ENCODE measurements around the gene RGS11. TPM values are rescaled to one million over a fixed set of nuclear protein-coding genes. Genes with fewer than 3 reads are reported as not detected.

RGS11 gene
- total and polyA plus RNA-seq, 2 experiments from 2014 or later: 0.74 to 1.8 TPM

DNA sequence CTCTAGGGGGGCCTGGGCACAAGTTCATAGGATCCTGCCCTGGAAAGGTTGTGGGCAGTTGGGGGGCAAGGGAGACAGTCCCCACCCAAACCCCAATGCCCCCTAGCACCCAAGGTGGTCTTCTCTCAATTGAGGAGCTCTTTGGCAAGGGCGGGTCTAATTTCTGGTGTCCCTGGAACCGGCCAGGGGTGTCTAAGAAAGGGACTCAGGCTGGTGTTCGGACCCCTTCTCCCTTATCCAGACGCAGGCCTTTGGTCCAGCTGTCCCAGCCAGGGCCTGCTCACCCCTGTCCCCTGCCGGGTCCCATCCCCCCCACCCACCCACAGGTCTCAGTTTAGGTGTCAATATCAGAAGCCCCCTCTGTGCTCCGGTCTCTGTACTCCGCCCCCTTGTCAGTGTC lies 3.8 kb upstream of the RGS11 start (continued):
- TF ChIP-seq, protein P1, sequence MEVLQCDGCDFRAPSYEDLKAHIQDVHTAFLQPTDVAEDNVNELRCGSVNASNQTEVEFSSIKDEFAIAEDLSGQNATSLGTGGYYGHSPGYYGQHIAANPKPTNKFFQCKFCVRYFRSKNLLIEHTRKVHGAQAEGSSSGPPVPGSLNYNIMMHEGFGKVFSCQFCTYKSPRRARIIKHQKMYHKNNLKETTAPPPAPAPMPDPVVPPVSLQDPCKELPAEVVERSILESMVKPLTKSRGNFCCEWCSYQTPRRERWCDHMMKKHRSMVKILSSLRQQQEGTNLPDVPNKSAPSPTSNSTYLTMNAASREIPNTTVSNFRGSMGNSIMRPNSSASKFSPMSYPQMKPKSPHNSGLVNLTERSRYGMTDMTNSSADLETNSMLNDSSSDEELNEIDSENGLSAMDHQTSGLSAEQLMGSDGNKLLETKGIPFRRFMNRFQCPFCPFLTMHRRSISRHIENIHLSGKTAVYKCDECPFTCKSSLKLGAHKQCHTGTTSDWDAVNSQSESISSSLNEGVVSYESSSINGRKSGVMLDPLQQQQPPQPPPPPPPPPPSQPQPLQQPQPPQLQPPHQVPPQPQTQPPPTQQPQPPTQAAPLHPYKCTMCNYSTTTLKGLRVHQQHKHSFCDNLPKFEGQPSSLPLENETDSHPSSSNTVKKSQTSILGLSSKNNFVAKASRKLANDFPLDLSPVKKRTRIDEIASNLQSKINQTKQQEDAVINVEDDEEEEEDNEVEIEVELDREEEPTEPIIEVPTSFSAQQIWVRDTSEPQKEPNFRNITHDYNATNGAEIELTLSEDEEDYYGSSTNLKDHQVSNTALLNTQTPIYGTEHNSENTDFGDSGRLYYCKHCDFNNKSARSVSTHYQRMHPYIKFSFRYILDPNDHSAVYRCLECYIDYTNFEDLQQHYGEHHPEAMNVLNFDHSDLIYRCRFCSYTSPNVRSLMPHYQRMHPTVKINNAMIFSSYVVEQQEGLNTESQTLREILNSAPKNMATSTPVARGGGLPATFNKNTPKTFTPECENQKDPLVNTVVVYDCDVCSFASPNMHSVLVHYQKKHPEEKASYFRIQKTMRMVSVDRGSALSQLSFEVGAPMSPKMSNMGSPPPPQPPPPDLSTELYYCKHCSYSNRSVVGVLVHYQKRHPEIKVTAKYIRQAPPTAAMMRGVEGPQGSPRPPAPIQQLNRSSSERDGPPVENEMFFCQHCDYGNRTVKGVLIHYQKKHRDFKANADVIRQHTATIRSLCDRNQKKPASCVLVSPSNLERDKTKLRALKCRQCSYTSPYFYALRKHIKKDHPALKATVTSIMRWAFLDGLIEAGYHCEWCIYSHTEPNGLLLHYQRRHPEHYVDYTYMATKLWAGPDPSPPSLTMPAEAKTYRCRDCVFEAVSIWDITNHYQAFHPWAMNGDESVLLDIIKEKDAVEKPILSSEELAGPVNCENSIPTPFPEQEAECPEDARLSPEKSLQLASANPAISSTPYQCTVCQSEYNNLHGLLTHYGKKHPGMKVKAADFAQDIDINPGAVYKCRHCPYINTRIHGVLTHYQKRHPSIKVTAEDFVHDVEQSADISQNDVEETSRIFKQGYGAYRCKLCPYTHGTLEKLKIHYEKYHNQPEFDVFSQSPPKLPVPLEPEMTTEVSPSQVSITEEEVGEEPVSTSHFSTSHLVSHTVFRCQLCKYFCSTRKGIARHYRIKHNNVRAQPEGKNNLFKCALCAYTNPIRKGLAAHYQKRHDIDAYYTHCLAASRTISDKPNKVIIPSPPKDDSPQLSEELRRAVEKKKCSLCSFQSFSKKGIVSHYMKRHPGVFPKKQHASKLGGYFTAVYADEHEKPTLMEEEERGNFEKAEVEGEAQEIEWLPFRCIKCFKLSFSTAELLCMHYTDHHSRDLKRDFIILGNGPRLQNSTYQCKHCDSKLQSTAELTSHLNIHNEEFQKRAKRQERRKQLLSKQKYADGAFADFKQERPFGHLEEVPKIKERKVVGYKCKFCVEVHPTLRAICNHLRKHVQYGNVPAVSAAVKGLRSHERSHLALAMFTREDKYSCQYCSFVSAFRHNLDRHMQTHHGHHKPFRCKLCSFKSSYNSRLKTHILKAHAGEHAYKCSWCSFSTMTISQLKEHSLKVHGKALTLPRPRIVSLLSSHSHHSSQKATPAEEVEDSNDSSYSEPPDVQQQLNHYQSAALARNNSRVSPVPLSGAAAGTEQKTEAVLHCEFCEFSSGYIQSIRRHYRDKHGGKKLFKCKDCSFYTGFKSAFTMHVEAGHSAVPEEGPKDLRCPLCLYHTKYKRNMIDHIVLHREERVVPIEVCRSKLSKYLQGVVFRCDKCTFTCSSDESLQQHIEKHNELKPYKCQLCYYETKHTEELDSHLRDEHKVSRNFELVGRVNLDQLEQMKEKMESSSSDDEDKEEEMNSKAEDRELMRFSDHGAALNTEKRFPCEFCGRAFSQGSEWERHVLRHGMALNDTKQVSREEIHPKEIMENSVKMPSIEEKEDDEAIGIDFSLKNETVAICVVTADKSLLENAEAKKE (CRISPR knock-in tag; IDR thresholded peaks at IDR 0.05): no peak
- no peak for TF ChIP-seq JUNB (IDR thresholded peaks at IDR 0.05; ENCODE audit: unreplicated experiment)

DNA sequence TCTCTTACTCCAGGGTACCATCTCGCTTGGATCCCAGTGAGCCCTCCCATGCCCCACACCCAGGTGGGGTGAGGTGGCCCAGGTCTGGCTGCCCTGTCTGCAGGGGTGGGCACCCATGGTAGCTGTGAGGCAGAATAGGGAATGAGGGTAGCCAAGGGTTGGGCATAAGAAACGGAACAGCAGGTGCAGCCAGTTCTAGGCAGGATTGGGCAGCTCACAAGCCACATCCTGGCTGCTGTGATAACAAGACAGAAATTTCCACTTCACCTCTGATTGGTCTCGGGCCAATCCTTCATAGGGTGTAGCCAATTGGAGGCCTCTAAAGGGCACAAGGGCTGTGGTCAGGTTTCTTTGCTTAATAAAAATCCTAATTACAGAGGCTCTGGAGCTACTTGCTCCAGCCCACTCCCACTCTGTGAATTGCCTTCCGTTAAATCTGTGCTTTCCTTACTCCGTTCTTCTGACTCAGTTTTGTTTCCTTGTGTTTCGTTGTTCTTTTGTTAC lies 3.2 kb upstream of the RGS11 start:
- H3K27ac Mint-ChIP-seq: no peak overlapping the region
- H3K27ac ChIP-seq (ENCODE audit: low read depth): no peak overlapping the region
- H3K4me3 Mint-ChIP-seq: no peak overlapping the region
- no peak for TF ChIP-seq ZNF331 (CRISPR knock-in tag; IDR thresholded peaks at IDR 0.05; ENCODE audit: low read depth)
- TF ChIP-seq ZNF114 (CRISPR knock-in tag; IDR thresholded peaks at IDR 0.05): no peak
- TF ChIP-seq STAT1 (IDR thresholded peaks at IDR 0.05; ENCODE audit: unreplicated experiment): no peak
- TF ChIP-seq NANOG (IDR thresholded peaks at IDR 0.05; ENCODE audit: borderline replicate concordance): no peak
- TF ChIP-seq POLR2AphosphoS5 (IDR thresholded peaks at IDR 0.05; ENCODE audit: low read depth): no peak
- TF ChIP-seq, protein P2, sequence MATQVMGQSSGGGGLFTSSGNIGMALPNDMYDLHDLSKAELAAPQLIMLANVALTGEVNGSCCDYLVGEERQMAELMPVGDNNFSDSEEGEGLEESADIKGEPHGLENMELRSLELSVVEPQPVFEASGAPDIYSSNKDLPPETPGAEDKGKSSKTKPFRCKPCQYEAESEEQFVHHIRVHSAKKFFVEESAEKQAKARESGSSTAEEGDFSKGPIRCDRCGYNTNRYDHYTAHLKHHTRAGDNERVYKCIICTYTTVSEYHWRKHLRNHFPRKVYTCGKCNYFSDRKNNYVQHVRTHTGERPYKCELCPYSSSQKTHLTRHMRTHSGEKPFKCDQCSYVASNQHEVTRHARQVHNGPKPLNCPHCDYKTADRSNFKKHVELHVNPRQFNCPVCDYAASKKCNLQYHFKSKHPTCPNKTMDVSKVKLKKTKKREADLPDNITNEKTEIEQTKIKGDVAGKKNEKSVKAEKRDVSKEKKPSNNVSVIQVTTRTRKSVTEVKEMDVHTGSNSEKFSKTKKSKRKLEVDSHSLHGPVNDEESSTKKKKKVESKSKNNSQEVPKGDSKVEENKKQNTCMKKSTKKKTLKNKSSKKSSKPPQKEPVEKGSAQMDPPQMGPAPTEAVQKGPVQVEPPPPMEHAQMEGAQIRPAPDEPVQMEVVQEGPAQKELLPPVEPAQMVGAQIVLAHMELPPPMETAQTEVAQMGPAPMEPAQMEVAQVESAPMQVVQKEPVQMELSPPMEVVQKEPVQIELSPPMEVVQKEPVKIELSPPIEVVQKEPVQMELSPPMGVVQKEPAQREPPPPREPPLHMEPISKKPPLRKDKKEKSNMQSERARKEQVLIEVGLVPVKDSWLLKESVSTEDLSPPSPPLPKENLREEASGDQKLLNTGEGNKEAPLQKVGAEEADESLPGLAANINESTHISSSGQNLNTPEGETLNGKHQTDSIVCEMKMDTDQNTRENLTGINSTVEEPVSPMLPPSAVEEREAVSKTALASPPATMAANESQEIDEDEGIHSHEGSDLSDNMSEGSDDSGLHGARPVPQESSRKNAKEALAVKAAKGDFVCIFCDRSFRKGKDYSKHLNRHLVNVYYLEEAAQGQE (IDR thresholded peaks at IDR 0.05; ENCODE audit: unreplicated experiment): no peak
- TF ChIP-seq, protein P3, sequence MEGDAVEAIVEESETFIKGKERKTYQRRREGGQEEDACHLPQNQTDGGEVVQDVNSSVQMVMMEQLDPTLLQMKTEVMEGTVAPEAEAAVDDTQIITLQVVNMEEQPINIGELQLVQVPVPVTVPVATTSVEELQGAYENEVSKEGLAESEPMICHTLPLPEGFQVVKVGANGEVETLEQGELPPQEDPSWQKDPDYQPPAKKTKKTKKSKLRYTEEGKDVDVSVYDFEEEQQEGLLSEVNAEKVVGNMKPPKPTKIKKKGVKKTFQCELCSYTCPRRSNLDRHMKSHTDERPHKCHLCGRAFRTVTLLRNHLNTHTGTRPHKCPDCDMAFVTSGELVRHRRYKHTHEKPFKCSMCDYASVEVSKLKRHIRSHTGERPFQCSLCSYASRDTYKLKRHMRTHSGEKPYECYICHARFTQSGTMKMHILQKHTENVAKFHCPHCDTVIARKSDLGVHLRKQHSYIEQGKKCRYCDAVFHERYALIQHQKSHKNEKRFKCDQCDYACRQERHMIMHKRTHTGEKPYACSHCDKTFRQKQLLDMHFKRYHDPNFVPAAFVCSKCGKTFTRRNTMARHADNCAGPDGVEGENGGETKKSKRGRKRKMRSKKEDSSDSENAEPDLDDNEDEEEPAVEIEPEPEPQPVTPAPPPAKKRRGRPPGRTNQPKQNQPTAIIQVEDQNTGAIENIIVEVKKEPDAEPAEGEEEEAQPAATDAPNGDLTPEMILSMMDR (conservative IDR thresholded peaks at IDR 0.05; ENCODE audit: low read depth in 2 of 2): no peak
- TF ChIP-seq CREB1 (CRISPR knock-in tag; IDR thresholded peaks at IDR 0.05; ENCODE audit: low read depth): no peak
- no peak for TF ChIP-seq EZH2 (IDR thresholded peaks at IDR 0.05; ENCODE audit: low read depth, unreplicated experiment)
- TF ChIP-seq JUNB (IDR thresholded peaks at IDR 0.05; ENCODE audit: unreplicated experiment): no peak
- TF ChIP-seq EZH2phosphoT487 (IDR thresholded peaks at IDR 0.05; ENCODE audit: unreplicated experiment): no peak
- no peaks in the 10 kb centered on the region for H3K36me3 Mint-ChIP-seq (ENCODE audit: low read depth)
- DNase-seq (ENCODE audit: low spot score) (peak; percentile 70), ATAC-seq (peak; percentile 17)
- H3F3A ChIP-seq (replicated peaks; ENCODE audit: low read depth): peaks cover 4% of the 10 kb centered on the region; the same call in 1 of the 2 replicates
- H3K4me2 ChIP-seq: no peak overlapping the region
- H4K20me1 ChIP-seq (replicated peaks; ENCODE audit: insufficient read depth): 0 out of 2 replicates have a peak, but pooled peaks cover 2% of the 10 kb centered on the region
- peaks cover 61% of the 10 kb centered on the region for H3K27me3 ChIP-seq (ENCODE audit: insufficient read depth)
- peaks cover 44% of the 10 kb centered on the region for H3K27me3 Mint-ChIP-seq (ENCODE audit: insufficient read depth, low read depth, poor library complexity)
- H3K9me3 Mint-ChIP-seq: no peaks in the 10 kb centered on the region
- no peaks in the 10 kb centered on the region for H3K4me1 ChIP-seq (ENCODE audit: insufficient read depth)
- no peak overlapping the region for H2AFZ ChIP-seq
- no peaks in the 10 kb centered on the region for H3K79me2 ChIP-seq (replicated peaks; ENCODE audit: insufficient read depth)
- no peaks in the 10 kb centered on the region for H3K4me1 Mint-ChIP-seq
- H3K4me3 ChIP-seq: no peak overlapping the region
- H3K36me3 ChIP-seq (ENCODE audit: insufficient read depth): no peaks in the 10 kb centered on the region
- no peaks in the 10 kb centered on the region for H3K9me2 ChIP-seq (ENCODE audit: insufficient read depth)
